ENCODE results near the gene ACADSB. TPM values are rescaled to one million over a fixed set of nuclear protein-coding genes. Genes with fewer than 3 reads are reported as not detected.
A peak's percentile ranks its signal among the peaks of the same experiment; 100 is the strongest.

Gene ACADSB
- polyA plus RNA-seq (ENCODE audit: insufficient read length in 4 of 4) = 10 to 100 TPM; 21.3 to 33.2 (median 27.8) TPM

GRCh38 chr10:123008355-123009104, at the start of gene ACADSB, which contains the start of gene IKZF5:
TSS of gene ACADSB (plus strand) at chr10:123009006. CDS start at chr10:123009030, 24 bp downstream.
TSS of gene IKZF5 (minus strand) at chr10:123008795. CDS start at chr10:122998625, 10,170 bp downstream.
- DNase-seq (ENCODE audit: low read depth in 4 of 4, low spot score in 3 of 4) = peak; percentile 92 to 97 (median 95)

- DNase-seq (ENCODE audit: low read depth in 4 of 4, low spot score in 3 of 4) = no peak
These were observed 46.4 kb upstream of the ACADSB start for GRCh38 chr10:122962405-122962804.

GRCh38 chr10:122966879-122967278, 41.9 kb upstream of the ACADSB start:
- DNase-seq (ENCODE audit: low read depth in 4 of 4, low spot score in 3 of 4) = no peak

- DNase-seq (ENCODE audit: low read depth in 4 of 4, low spot score in 3 of 4) = no peak
These were observed 40.1 kb upstream of the ACADSB start for GRCh38 chr10:122968698-122969097.

- no peak for DNase-seq (ENCODE audit: low read depth in 4 of 4, low spot score in 3 of 4)
These were observed 34.8 kb upstream of the ACADSB start for GRCh38 chr10:122974023-122974422.

GRCh38 chr10:122974543-122975064, 34.2 kb upstream of the ACADSB start:
- no peak for DNase-seq (ENCODE audit: low read depth in 4 of 4, low spot score in 3 of 4)

- peak; percentile 87 to 96 (median 88) for DNase-seq (ENCODE audit: low read depth in 4 of 4, low spot score in 3 of 4)
These were observed 28.4 kb upstream of the ACADSB start, which contains the start of gene PSTK for GRCh38 chr10:122980209-122981065. TSS of gene PSTK (plus strand) at chr10:122980401. CDS start at chr10:122980480, 79 bp downstream.

- no peak for DNase-seq (ENCODE audit: low read depth in 4 of 4, low spot score in 3 of 4)
These were observed 27.7 kb upstream of the ACADSB start for GRCh38 chr10:122981066-122981464.

GRCh38 chr10:122983898-122984297, 24.9 kb upstream of the ACADSB start:
- no peak for DNase-seq (ENCODE audit: low read depth in 4 of 4, low spot score in 3 of 4)

- DNase-seq (ENCODE audit: low read depth in 4 of 4, low spot score in 3 of 4) = no peak
These were observed 24.1 kb upstream of the ACADSB start for GRCh38 chr10:122984708-122985107.

GRCh38 chr10:122986335-122986734, 22.5 kb upstream of the ACADSB start:
- no peak for DNase-seq (ENCODE audit: low read depth in 4 of 4, low spot score in 3 of 4)

- DNase-seq (ENCODE audit: low read depth in 4 of 4, low spot score in 3 of 4) = no peak
These were observed 20.3 kb upstream of the ACADSB start for GRCh38 chr10:122988501-122988900.

GRCh38 chr10:122990278-122990677, 18.5 kb upstream of the ACADSB start:
- DNase-seq (ENCODE audit: low read depth in 4 of 4, low spot score in 3 of 4) = no peak

- no peak for DNase-seq (ENCODE audit: low read depth in 4 of 4, low spot score in 3 of 4)
These were observed 16.7 kb upstream of the ACADSB start for GRCh38 chr10:122992031-122992585.

GRCh38 chr10:122993797-122994336, 14.9 kb upstream of the ACADSB start:
- no peak for DNase-seq (ENCODE audit: low read depth in 4 of 4, low spot score in 3 of 4)

- DNase-seq (ENCODE audit: low read depth in 4 of 4, low spot score in 3 of 4) = no peak
These were observed 12.9 kb upstream of the ACADSB start for GRCh38 chr10:122995936-122996335.

GRCh38 chr10:122997864-122998263, 10.9 kb upstream of the ACADSB start:
- no peak for DNase-seq (ENCODE audit: low read depth in 4 of 4, low spot score in 3 of 4)

GRCh38 chr10:122998360-122998917, 10.4 kb upstream of the ACADSB start:
- DNase-seq (ENCODE audit: low read depth in 4 of 4, low spot score in 3 of 4) = no peak

- DNase-seq (ENCODE audit: low read depth in 4 of 4, low spot score in 3 of 4) = no peak
These were observed 9.9 kb upstream of the ACADSB start for GRCh38 chr10:122998934-122999333.

GRCh38 chr10:122999347-122999746, 9.5 kb upstream of the ACADSB start:
- no peak for DNase-seq (ENCODE audit: low read depth in 4 of 4, low spot score in 3 of 4)

All from right renal pelvis (tissue), 4 donors.